ENCODE results near the gene FAM149B1. TPM values are rescaled to one million over a fixed set of nuclear protein-coding genes. Genes with fewer than 3 reads are reported as not detected.
A peak's percentile ranks its signal among the peaks of the same experiment; 100 is the strongest.

Gene FAM149B1
- total RNA-seq, 2 donors from 2014 or later: 9.0 to 13.1 TPM

DNA sequence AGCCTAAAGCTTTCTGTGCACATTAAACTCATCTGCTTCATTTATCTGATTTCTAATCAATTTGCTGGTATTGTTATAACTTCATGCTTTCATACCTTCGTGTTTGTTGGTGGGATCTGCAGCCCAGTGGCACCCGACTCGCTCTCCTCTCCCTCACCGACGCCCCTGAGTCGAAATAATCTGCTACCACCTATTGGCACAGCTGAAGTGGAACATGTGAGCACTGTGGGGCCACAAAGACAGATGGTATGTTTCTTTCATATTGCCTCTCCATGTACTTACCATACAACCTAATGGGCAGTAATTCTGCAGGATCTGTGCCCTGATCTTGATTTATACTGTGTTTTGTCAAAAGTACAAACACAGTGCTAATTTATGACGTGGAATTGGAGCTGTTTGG, 66.8 kb downstream of the FAM149B1 start:
- DNase-seq (ENCODE audit: low spot score) (no peak), ATAC-seq (ENCODE audit: insufficient number of reproducible peaks, low FRiP score, low read depth) (no peak)
- Histone ChIP-seq H3K4me3 (no peak overlapping the region), H3K27me3 (replicated peaks; ENCODE audit: insufficient read depth) (no peaks in the 10 kb centered on the region), H3K9me3 (no peaks in the 10 kb centered on the region), H3K36me3 (peaks cover 5% of the 10 kb centered on the region), H3K4me1 (ENCODE audit: control insufficient read depth in 1 of 2, low read depth in 2 of 2) (no peaks in the 10 kb centered on the region), H3K27ac (no peak overlapping the region)
- TF ChIP-seq, protein P1, sequence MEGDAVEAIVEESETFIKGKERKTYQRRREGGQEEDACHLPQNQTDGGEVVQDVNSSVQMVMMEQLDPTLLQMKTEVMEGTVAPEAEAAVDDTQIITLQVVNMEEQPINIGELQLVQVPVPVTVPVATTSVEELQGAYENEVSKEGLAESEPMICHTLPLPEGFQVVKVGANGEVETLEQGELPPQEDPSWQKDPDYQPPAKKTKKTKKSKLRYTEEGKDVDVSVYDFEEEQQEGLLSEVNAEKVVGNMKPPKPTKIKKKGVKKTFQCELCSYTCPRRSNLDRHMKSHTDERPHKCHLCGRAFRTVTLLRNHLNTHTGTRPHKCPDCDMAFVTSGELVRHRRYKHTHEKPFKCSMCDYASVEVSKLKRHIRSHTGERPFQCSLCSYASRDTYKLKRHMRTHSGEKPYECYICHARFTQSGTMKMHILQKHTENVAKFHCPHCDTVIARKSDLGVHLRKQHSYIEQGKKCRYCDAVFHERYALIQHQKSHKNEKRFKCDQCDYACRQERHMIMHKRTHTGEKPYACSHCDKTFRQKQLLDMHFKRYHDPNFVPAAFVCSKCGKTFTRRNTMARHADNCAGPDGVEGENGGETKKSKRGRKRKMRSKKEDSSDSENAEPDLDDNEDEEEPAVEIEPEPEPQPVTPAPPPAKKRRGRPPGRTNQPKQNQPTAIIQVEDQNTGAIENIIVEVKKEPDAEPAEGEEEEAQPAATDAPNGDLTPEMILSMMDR (IDR thresholded peaks at IDR 0.05): no peak

DNA sequence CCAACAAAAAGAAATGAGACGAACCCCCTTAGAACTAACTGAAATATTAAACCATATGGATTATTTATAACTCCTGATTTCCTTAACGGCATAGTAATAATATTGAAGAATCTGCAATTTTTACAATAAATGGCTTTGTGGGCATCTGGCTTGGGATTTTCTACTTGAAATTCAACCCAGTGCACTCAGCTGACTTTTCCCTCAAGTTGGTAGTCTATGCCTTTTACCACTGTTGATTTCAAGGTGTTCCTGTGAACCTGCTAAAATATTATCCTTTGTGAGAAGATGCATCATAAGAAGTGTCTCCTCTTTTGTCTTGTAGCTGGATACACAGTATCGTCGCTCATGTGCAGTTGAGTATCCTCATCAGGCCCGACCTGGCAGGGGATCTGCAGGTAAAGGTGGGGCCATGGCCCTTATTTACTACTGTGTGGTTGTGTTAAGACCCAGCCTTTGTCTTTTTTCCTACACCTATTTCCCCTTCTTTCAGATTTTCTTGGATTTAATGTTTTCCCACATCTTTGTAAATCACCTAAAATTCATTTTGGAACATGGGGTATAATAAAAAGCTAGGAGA, 71.2 kb downstream of the FAM149B1 start:
- DNase-seq (ENCODE audit: low spot score) (no peak), ATAC-seq (ENCODE audit: insufficient number of reproducible peaks, low FRiP score, low read depth) (no peak)
- Histone ChIP-seq H3K36me3 (peaks cover 17% of the 10 kb centered on the region), H3K27ac (no peak overlapping the region), H3K4me3 (no peak overlapping the region), H3K4me1 (ENCODE audit: control insufficient read depth in 1 of 2, low read depth in 2 of 2) (no peaks in the 10 kb centered on the region), H3K9me3 (no peaks in the 10 kb centered on the region), H3K27me3 (replicated peaks; ENCODE audit: insufficient read depth) (no peaks in the 10 kb centered on the region)
- TF ChIP-seq, protein P1 (IDR thresholded peaks at IDR 0.05): no peak

DNA sequence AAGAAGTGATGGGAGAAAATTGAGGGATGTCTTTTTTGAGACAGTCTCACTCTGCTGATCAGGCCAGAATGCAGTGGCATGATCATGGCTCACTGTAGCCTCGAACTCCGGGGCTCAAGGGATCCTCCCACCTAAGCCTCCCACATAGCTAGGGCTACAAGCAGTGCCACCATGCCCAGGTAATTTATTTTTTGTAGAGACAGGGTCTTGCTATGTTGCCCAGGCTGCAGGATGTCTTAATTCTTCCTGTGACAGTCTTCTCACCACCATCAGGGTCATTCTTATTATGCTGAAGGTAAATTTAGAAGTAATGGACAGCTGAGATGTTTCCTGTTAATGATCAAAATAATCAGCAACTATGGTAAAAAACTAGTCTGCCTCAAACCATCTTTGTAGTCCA, 72.0 kb downstream of the FAM149B1 start:
- Histone ChIP-seq H3K9me3 (no peaks in the 10 kb centered on the region), H3K4me1 (ENCODE audit: control insufficient read depth in 1 of 2, low read depth in 2 of 2) (peaks cover 0 to 2% of the 10 kb centered on the region in 2 donors), H3K27me3 (replicated peaks; ENCODE audit: insufficient read depth) (no peaks in the 10 kb centered on the region), H3K27ac (no peak overlapping the region), H3K36me3 (peaks cover 17% of the 10 kb centered on the region), H3K4me3 (no peak overlapping the region)
- DNase-seq (ENCODE audit: low spot score) (no peak), ATAC-seq (ENCODE audit: insufficient number of reproducible peaks, low FRiP score, low read depth) (no peak)
- TF ChIP-seq, protein P1 (IDR thresholded peaks at IDR 0.05): no peak

DNA sequence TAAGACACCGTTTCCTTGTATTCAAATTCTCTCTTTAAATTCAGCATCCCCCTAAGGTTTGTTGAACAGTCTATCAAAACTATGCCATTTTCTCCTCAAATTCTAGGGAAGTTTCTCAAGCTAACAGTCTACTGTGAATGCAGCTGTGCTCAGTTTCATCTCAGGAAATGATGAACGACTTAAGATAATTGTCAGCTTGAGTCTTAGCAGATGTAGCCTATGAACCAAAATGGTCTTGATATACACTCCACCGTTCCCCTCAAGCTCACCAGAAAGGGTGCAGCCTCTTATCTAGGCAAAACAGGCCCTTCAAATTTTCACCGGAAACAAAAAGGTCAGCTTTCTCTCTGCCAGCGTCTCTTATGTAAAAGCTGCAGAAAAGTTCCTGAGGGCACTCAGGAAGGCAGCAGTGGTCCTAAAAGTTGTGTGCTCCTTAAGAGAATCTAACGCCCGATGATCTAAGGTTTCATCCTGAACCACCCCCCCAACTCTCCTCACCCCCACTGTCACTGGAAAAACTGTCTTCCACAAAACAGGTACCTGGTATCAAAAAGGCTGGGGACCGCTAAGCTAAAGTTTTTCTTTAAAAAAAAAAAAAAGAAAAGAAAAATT, 77.1 kb downstream of the FAM149B1 start:
- Histone ChIP-seq H3K27me3 (replicated peaks; ENCODE audit: insufficient read depth) (no peaks in the 10 kb centered on the region), H3K4me1 (ENCODE audit: control insufficient read depth in 1 of 2, low read depth in 2 of 2) (peaks cover 7 to 24% of the 10 kb centered on the region in 2 donors), H3K36me3 (peaks cover 11% of the 10 kb centered on the region), H3K4me3 (no peak overlapping the region), H3K27ac (no peak overlapping the region), H3K9me3 (no peaks in the 10 kb centered on the region)
- TF ChIP-seq, protein P1 (IDR thresholded peaks at IDR 0.05): no peak
- no peak for ATAC-seq (ENCODE audit: insufficient number of reproducible peaks, low FRiP score, low read depth)
- DNase-seq (ENCODE audit: low spot score): no peak

DNA sequence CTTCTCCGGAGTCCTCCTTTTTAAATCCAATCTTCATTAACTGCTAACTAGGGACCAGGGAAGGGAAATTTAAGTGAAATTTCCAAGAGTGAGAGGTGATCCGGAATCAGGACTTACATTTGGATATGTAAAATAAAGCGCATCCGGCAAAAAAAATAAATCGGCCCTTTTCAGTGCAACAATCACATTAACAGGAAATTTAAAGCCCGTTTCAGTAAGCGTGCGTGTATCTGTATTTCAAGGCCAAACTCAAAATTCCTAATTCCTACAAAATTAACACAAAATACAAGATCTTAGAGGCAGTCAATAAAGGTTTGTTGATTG, 78.4 kb downstream of the FAM149B1 start:
- TF ChIP-seq, protein P1 (IDR thresholded peaks at IDR 0.05): no peak
- Histone ChIP-seq H3K36me3 (peaks cover 5% of the 10 kb centered on the region), H3K27me3 (replicated peaks; ENCODE audit: insufficient read depth) (no peaks in the 10 kb centered on the region), H3K4me1 (ENCODE audit: control insufficient read depth in 1 of 2, low read depth in 2 of 2) (peaks cover 10 to 29% of the 10 kb centered on the region in 2 donors), H3K27ac (peak overlapping the region; percentile 37 to 73), H3K4me3 (peak overlapping the region; percentile 80), H3K9me3 (no peaks in the 10 kb centered on the region)
- no peak for DNase-seq (ENCODE audit: low spot score)
- no peak for ATAC-seq (ENCODE audit: insufficient number of reproducible peaks, low FRiP score, low read depth)
